Naive thymus-derived CD4-positive, alpha-beta T cell (primary cell): Measurements from ENCODE around the gene SLC17A5. TPM values are rescaled to one million over a fixed set of nuclear protein-coding genes. Genes with fewer than 3 reads are reported as not detected.

ENCODE experiments used
- ATAC-seq: fragments of 150-1000 bp; cut with Tn5 transposase; 2 replicates; pipeline ENCODE4 v1.10.0; 2021; ENCODE audit warnings: mild to moderate bottlenecking, moderate library complexity
- CTCF ChIA-PET: fragments of 350-600 bp; sonication (Branson Sonifier 250); formaldehyde crosslinking; loops from one replicate; lab custom pipeline; 2021; ENCODE audit warnings: antibody characterized with exemption; lab: Charles Lee
- POLR2A ChIA-PET: fragments of 350-600 bp; sonication (Branson Sonifier 250); formaldehyde crosslinking; loops from one replicate; lab custom pipeline; 2021; ENCODE audit warnings: antibody characterized with exemption, inconsistent platforms; lab: Charles Lee
- DNase-seq, 9 donors: peaks; one replicate each; pipeline versions ENCODE4 v3.0.0 to v3.0.0-alpha.2; 2020 to 2022; ENCODE audit warnings: mixed read lengths in 1 of 9
- H3K27ac ChIP-seq: one replicate; pipeline ENCODE4 v1.7.0; 2013; ENCODE audit warnings: mild to moderate bottlenecking, low read depth, low read length, moderate library complexity
- H3K27me3 ChIP-seq, 2 donors: one replicate each; pipeline ENCODE4 v1.7.0; 2013; ENCODE audit warnings: low read length in 2 of 2, mild to moderate bottlenecking in 2 of 2, moderate library complexity in 2 of 2; ENCODE audit not compliant: control insufficient read depth in 2 of 2, insufficient read depth in 2 of 2
- H3K36me3 ChIP-seq, 3 experiments: 1 replicate in 2 of 3; 2 replicates in 1 of 3; pipeline ENCODE4 v1.7.0; 2013; ENCODE audit warnings: low read length in 3 of 3, mild to moderate bottlenecking in 3 of 3, moderate library complexity in 1 of 3; ENCODE audit not compliant: insufficient read depth in 3 of 3, control insufficient read depth in 2 of 3
- H3K4me1 ChIP-seq, 2 donors: one replicate each; pipeline ENCODE4 v1.7.0; 2013; ENCODE audit warnings: low read length in 2 of 2, mild to moderate bottlenecking in 2 of 2, moderate library complexity in 1 of 2; ENCODE audit not compliant: control insufficient read depth in 2 of 2, insufficient read depth in 2 of 2
- H3K4me3 ChIP-seq: 2 replicates; pipeline ENCODE4 v1.7.0; 2013; ENCODE audit warnings: mild to moderate bottlenecking, low read length
- H3K9me3 ChIP-seq, 3 experiments: 1 replicate in 2 of 3; 2 replicates in 1 of 3; pipeline ENCODE4 v1.7.0; 2013; ENCODE audit warnings: low read length in 3 of 3; ENCODE audit not compliant: control insufficient read depth in 2 of 3
- H3K27ac Mint-ChIP-seq, 9 donors: one replicate each; pipeline ENCODE4 v1.8.0; 2020 to 2022; ENCODE audit warnings: mixed read lengths in 9 of 9, mild to moderate bottlenecking in 8 of 9, moderate library complexity in 5 of 9, inconsistent platforms in 2 of 9
- H3K27me3 Mint-ChIP-seq, 5 donors: one replicate each; pipeline ENCODE4 v1.8.0; 2021 to 2022; ENCODE audit warnings: mixed read lengths in 5 of 5, mild to moderate bottlenecking in 1 of 5
- H3K36me3 Mint-ChIP-seq, 5 donors: one replicate each; pipeline ENCODE4 v1.8.0; 2020 to 2022; ENCODE audit warnings: mixed read lengths in 5 of 5, mild to moderate bottlenecking in 3 of 5, inconsistent platforms in 1 of 5
- H3K4me1 Mint-ChIP-seq, 7 donors: one replicate each; pipeline ENCODE4 v1.8.0; 2020 to 2022; ENCODE audit warnings: mixed read lengths in 7 of 7, mild to moderate bottlenecking in 3 of 7, inconsistent platforms in 1 of 7
- H3K4me3 Mint-ChIP-seq, 10 donors: one replicate each; pipeline ENCODE4 v1.8.0; 2020 to 2022; ENCODE audit warnings: mild to moderate bottlenecking in 10 of 10, mixed read lengths in 10 of 10, moderate library complexity in 6 of 10, inconsistent platforms in 2 of 10
- H3K9me3 Mint-ChIP-seq, 11 donors: one replicate each; pipeline ENCODE4 v1.8.0; 2020 to 2022; ENCODE audit warnings: mixed read lengths in 11 of 11, mild to moderate bottlenecking in 4 of 11, inconsistent platforms in 1 of 11, moderate library complexity in 1 of 11
- intact Hi-C, 2 donors: fragments of 100-400 bp; cut with micrococcal nuclease; formaldehyde crosslinking; loops; one replicate each; pipeline ENCODE4 v1.15.1; 2023
- polyA plus RNA-seq, 2 donors: library from polyadenylated mRNA; unstranded; fragments of 300-500 nt; fragmentation: Illumina TruSeq; gene quantifications; one replicate each; pipeline ENCODE4 v1.2.3, GENCODE V29; 2021
- total RNA-seq, 6 experiments: library from RNA in 5 of 6; stranded (reverse) in 5 of 6; gene quantifications; 1 replicate in 5 of 6; 2 replicates in 1 of 6; pipeline ENCODE4 v1.2.3 and lab custom pipeline; 2021 to 2026

The SLC17A5 gene
- total and polyA plus RNA-seq, 7 experiments from 2014 or later = 6.0 to 13.8 (median 8.6) TPM

DNA sequence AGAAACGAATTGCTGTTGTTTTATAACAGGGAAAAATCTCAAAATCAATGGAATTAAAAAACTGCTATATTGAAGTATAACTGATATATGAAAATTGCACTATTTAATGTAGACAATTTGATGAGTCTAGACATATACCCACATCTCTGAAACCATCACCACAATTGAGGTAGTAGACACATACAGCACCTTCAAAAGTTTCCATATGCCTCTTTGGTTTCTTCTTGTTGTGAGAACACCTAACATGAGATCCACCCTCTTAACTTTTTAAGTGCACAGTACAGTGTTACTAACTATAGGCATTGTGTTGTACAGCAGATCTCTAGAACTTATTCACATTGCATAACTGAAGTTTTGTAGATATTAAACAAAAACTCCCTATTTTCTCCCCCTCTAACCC lies 14.0 kb upstream of the SLC17A5 start:
- H3K27ac ChIP-seq = no peak overlapping the region
- no peaks in the 10 kb centered on the region for H3K27me3 ChIP-seq
- H3K27ac Mint-ChIP-seq = no peak overlapping the region
- ChIA-PET POLR2A (no interaction called here), CTCF (no interaction called here)
- no peak overlapping the region for H3K4me3 ChIP-seq
- no peaks in the 10 kb centered on the region for H3K9me3 ChIP-seq
- intact Hi-C loops = no loop called here
- no peaks in the 10 kb centered on the region for H3K36me3 ChIP-seq
- peaks cover 27 to 51% (median 34%) of the 10 kb centered on the region in 5 donors for H3K27me3 Mint-ChIP-seq
- no peak for DNase-seq
- no peaks in the 10 kb centered on the region for H3K9me3 Mint-ChIP-seq
- ATAC-seq = no peak
- H3K4me1 Mint-ChIP-seq = peaks cover 0 to 5% (median 0%) of the 10 kb centered on the region in 7 donors
- H3K36me3 Mint-ChIP-seq = no peaks in the 10 kb centered on the region
- no peaks in the 10 kb centered on the region for H3K4me1 ChIP-seq
- no peak overlapping the region for H3K4me3 Mint-ChIP-seq

DNA sequence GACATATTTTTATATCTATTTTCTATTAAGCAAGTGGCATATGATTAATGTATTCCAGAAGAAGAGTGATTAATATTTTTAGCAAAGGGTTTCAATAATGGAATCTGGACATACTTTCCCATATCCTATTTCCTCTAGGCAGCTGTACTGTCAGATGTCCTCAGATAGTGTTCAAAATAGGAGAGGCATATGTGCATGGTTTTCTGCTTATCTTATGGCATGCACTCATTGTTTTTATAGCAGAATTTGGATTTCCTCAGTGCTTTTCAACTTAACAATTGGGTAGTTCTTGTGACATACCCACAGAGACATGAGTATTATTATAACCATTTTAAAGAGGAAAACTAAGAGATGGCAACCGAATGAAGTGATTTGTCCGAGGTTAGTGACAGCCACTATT lies 12.6 kb upstream of the SLC17A5 start:
- no peaks in the 10 kb centered on the region for H3K9me3 Mint-ChIP-seq
- H3K27me3 ChIP-seq = no peaks in the 10 kb centered on the region
- peaks cover 0 to 5% (median 0%) of the 10 kb centered on the region in 7 donors for H3K4me1 Mint-ChIP-seq
- H3K36me3 ChIP-seq = no peaks in the 10 kb centered on the region
- H3K27me3 Mint-ChIP-seq = peaks cover 17 to 37% (median 34%) of the 10 kb centered on the region in 5 donors
- no peak for ATAC-seq
- H3K27ac ChIP-seq = no peak overlapping the region
- DNase-seq = no peak
- H3K27ac Mint-ChIP-seq = no peak overlapping the region
- H3K36me3 Mint-ChIP-seq = no peaks in the 10 kb centered on the region
- no peaks in the 10 kb centered on the region for H3K9me3 ChIP-seq
- H3K4me3 Mint-ChIP-seq = no peak overlapping the region
- H3K4me1 ChIP-seq = no peaks in the 10 kb centered on the region
- ChIA-PET CTCF (interaction anchor here (0.7 kb wide), 1 partner anchor 1537 kb away, joined by 4 read pairs; no protein-coding TSS in a partner anchor), POLR2A (no interaction called here)
- H3K4me3 ChIP-seq = no peak overlapping the region
- intact Hi-C loops = no loop called here

DNA sequence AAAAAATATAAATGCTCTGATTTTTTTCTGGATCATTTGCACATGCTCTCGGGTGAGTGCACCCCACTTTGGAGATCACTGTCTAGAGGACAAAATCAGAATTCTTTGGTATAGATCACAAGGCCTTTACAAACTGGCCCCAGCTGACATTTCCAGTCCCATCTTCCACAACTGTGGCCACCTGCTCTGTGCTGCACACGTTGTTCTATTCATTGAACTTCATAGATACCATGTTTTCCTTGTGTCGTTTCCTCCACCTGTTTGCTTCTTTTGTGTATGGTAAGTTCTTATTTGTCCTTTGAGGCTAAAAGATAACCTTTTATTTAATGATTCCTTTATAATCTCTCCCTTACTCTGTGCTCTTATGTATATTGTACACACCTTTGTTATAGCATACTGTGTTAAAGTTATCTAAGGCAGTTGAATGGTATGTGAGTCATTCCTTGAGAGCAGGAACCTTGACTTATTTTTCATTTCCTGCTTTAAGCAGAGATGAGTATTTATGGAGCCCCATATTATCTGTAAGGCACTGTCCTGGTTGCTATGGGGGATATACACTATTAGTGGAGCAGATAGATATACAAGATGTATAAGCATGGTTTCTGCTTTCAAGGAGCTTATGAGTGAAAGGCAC lies 12.0 kb upstream of the SLC17A5 start:
- Histone ChIP-seq H3K27ac (no peak overlapping the region), H3K36me3 (no peaks in the 10 kb centered on the region), H3K9me3 (no peaks in the 10 kb centered on the region), H3K4me1 (no peaks in the 10 kb centered on the region), H3K27me3 (no peaks in the 10 kb centered on the region), H3K4me3 (no peak overlapping the region)
- H3K4me1 Mint-ChIP-seq = peaks cover 0 to 5% (median 0%) of the 10 kb centered on the region in 7 donors
- intact Hi-C loops = no loop called here
- CTCF ChIA-PET = interaction anchor here (0.6 kb wide), 1 partner anchor 52 kb away, joined by 3 read pairs; no protein-coding TSS in a partner anchor
- H3K27ac Mint-ChIP-seq = no peak overlapping the region
- no peak for ATAC-seq
- H3K27me3 Mint-ChIP-seq = peaks cover 11 to 32% (median 29%) of the 10 kb centered on the region in 5 donors
- POLR2A ChIA-PET = no interaction called here
- H3K36me3 Mint-ChIP-seq = no peaks in the 10 kb centered on the region
- DNase-seq = no peak
- H3K4me3 Mint-ChIP-seq = no peak overlapping the region
- no peaks in the 10 kb centered on the region for H3K9me3 Mint-ChIP-seq

DNA sequence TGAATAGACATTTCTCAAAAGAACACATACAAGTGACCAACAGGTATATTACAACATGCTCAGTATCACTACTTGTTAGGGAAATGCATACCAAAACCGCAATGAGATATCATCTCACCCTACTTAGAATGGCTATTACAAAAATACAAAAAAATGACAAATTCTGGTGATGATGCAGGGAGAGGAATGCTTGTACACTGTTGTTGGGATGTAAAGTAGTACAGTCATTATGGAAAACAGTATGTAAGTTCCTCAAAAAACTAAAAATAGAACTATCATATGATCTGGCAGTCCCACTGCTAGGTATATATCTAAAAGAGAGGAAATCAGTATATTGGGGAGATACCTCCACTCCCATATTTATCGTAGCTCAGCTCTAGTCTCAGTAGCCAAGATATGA lies 10.9 kb upstream of the SLC17A5 start:
- Histone ChIP-seq H3K27me3 (no peaks in the 10 kb centered on the region), H3K36me3 (no peaks in the 10 kb centered on the region), H3K27ac (no peak overlapping the region), H3K4me1 (no peaks in the 10 kb centered on the region), H3K4me3 (no peak overlapping the region), H3K9me3 (no peaks in the 10 kb centered on the region)
- ChIA-PET POLR2A (interaction anchor here (0.6 kb wide), 1 partner anchor 379 kb away, joined by 3 read pairs; no protein-coding TSS in a partner anchor), CTCF (interaction anchor here (0.6 kb wide), 1 partner anchor 1546 kb away, joined by 3 read pairs; no protein-coding TSS in a partner anchor)
- Mint-ChIP-seq H3K4me3 (no peak overlapping the region), H3K36me3 (no peaks in the 10 kb centered on the region), H3K27ac (no peak overlapping the region), H3K27me3 (peaks cover 2 to 21% (median 20%) of the 10 kb centered on the region in 5 donors), H3K9me3 (no peaks in the 10 kb centered on the region), H3K4me1 (peaks cover 0 to 5% (median 0%) of the 10 kb centered on the region in 7 donors)
- intact Hi-C loops = no loop called here
- no peak for DNase-seq
- ATAC-seq = no peak

DNA sequence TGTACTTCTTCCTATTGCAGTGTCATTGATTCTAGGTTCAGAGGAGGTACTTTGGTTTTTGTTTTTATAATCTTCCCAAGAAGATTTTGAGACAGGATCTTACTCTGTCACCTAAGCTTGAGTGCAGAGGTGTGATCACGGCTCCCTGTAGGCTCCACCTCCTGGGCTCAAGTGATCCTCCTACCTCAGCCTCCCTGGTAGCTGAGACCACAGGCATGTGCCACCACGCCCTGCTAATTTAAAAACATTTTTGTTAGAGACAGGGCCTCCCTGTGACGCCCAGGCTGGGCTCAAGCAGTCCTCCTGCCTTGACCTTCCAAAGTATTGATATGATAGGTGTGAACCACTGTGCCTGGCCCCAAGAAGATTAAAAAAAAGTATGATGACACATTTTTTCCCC lies 3.4 kb upstream of the SLC17A5 start:
- Histone ChIP-seq H3K4me1 (peaks cover 5 to 7% of the 10 kb centered on the region in 2 donors), H3K9me3 (no peaks in the 10 kb centered on the region), H3K4me3 (no peak overlapping the region), H3K27me3 (no peaks in the 10 kb centered on the region), H3K36me3 (peaks cover 0 to 7% (median 0%) of the 10 kb centered on the region in 3 experiments), H3K27ac (no peak overlapping the region)
- ChIA-PET CTCF (no interaction called here), POLR2A (no interaction called here)
- no peak for ATAC-seq
- H3K27ac Mint-ChIP-seq = peak overlapping the region in 3 of 9 donors; percentile 3 to 28 (median 28)
- no peaks in the 10 kb centered on the region for H3K27me3 Mint-ChIP-seq
- DNase-seq = no peak
- intact Hi-C loops = no loop called here
- no peak overlapping the region for H3K4me3 Mint-ChIP-seq
- no peaks in the 10 kb centered on the region for H3K36me3 Mint-ChIP-seq
- peaks cover 11 to 32% (median 27%) of the 10 kb centered on the region in 7 donors for H3K4me1 Mint-ChIP-seq
- H3K9me3 Mint-ChIP-seq = no peaks in the 10 kb centered on the region

DNA sequence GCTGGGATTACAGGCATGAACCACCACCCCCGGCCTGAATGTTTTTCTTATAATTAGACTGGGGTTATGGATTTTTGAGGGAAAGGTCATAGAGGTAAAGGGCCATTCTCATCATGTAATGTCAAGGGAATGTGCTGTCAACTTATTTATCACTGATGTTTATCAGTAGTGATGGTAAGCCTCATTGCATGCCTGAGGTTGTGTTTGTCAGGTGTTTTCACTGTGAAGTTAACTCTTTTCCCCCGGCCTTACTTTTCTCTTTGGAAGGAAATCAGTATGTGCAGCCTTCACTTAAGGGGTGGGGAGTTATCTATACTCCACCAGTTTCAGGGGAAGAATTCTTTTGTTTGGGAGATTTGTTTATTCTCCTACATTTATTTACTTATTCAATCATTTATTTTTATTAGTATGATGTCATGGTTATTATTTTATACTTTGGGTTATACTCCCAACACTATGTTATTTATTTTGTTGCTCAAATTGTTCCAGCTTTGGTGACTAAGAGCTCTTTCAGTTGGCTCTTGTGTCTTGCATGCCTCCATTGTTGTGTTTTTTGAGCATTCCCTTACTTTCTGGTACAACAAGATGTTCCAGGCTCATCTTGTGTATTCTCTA lies 2.8 kb upstream of the SLC17A5 start:
- H3K27me3 ChIP-seq = no peaks in the 10 kb centered on the region
- no peak for DNase-seq
- no peak overlapping the region for H3K4me3 ChIP-seq
- ChIA-PET POLR2A (no interaction called here), CTCF (interaction anchor here (0.6 kb wide), 1 partner anchor 315 kb away, joined by 5 read pairs; no protein-coding TSS in a partner anchor)
- Mint-ChIP-seq H3K27ac (peak overlapping the region in 4 of 9 donors; percentile 3 to 36 (median 30)), H3K36me3 (no peaks in the 10 kb centered on the region), H3K27me3 (no peaks in the 10 kb centered on the region), H3K4me1 (peaks cover 11 to 37% (median 32%) of the 10 kb centered on the region in 7 donors), H3K4me3 (peak overlapping the region in 1 of 10 donors; percentile 25), H3K9me3 (no peaks in the 10 kb centered on the region)
- ATAC-seq = no peak
- H3K9me3 ChIP-seq = no peaks in the 10 kb centered on the region
- H3K36me3 ChIP-seq = peaks cover 0 to 7% (median 0%) of the 10 kb centered on the region in 3 experiments
- no peak overlapping the region for H3K27ac ChIP-seq
- intact Hi-C loops = no loop called here
- H3K4me1 ChIP-seq = peaks cover 10 to 13% of the 10 kb centered on the region in 2 donors
